ENCODE measurements around the gene TAOK1.

The TAOK1 gene

GRCh38 chr17:29593591-29594518, 203.7 kb downstream of the TAOK1 start (continued):
- TF ChIP-seq ZNF404 (tag by site-specific recombination; IDR thresholded peaks at IDR 0.05) = no peak
- TF ChIP-seq ZNF140 (tag by site-specific recombination; IDR thresholded peaks at IDR 0.05) = no peak
- peak; percentile 77 for TF ChIP-seq IKZF3 (tag by site-specific recombination; IDR thresholded peaks at IDR 0.05)
- peak; percentile 58 for TF ChIP-seq GLIS2 (tag by site-specific recombination; IDR thresholded peaks at IDR 0.05)
- TF ChIP-seq PRDM6 (tag by site-specific recombination; IDR thresholded peaks at IDR 0.05) = no peak
- TF ChIP-seq SP3 (tag by site-specific recombination; IDR thresholded peaks at IDR 0.05) = peak; percentile 75
- TF ChIP-seq REPIN1 (tag by site-specific recombination; IDR thresholded peaks at IDR 0.05; ENCODE audit: low read depth) = no peak
- no peak for TF ChIP-seq ZNF266 (tag by site-specific recombination; IDR thresholded peaks at IDR 0.05; ENCODE audit: low read depth)
- TF ChIP-seq HIC1 (tag by site-specific recombination; IDR thresholded peaks at IDR 0.05) = no peak
- no peak for TF ChIP-seq ZNF549 (tag by site-specific recombination; IDR thresholded peaks at IDR 0.05)
- TF ChIP-seq ZNF514 (tag by site-specific recombination; IDR thresholded peaks at IDR 0.05) = no peak
- TF ChIP-seq ZNF621 (tag by site-specific recombination; IDR thresholded peaks at IDR 0.05) = no peak
- peak; percentile 61 for TF ChIP-seq WT1 (tag by site-specific recombination; IDR thresholded peaks at IDR 0.05)
- no peak for TF ChIP-seq ZNF660 (tag by site-specific recombination; IDR thresholded peaks at IDR 0.05)
- no peak for TF ChIP-seq ZNF488 (tag by site-specific recombination; IDR thresholded peaks at IDR 0.05)
- 0 out of 2 replicates have a peak, but pooled peaks have one; percentile 12 for TF ChIP-seq PRDM10 (tag by site-specific recombination; IDR thresholded peaks at IDR 0.05)
- TF ChIP-seq ZNF366 (tag by site-specific recombination; conservative IDR thresholded peaks at IDR 0.05) = no peak
- no peak for TF ChIP-seq SP7 (tag by site-specific recombination; IDR thresholded peaks at IDR 0.05)
- TF ChIP-seq ZSCAN16 (tag by site-specific recombination; IDR thresholded peaks at IDR 0.05) = no peak
- TF ChIP-seq SP2 (tag by site-specific recombination; IDR thresholded peaks at IDR 0.05) = peak; percentile 57
- no peak; the same call in 1 of the 2 replicates for TF ChIP-seq ZNF654 (tag by site-specific recombination; IDR thresholded peaks at IDR 0.05; ENCODE audit: low read depth)
- TF ChIP-seq ZNF701 (tag by site-specific recombination; IDR thresholded peaks at IDR 0.05) = no peak
- no peak for TF ChIP-seq ZNF596 (tag by site-specific recombination; IDR thresholded peaks at IDR 0.05)
- TF ChIP-seq BCL6B (tag by site-specific recombination; IDR thresholded peaks at IDR 0.05) = no peak
- TF ChIP-seq KLF17 (tag by site-specific recombination; IDR thresholded peaks at IDR 0.05) = peak; percentile 88; the same call in 1 of the 2 replicates
- TF ChIP-seq ZFP3 (tag by site-specific recombination; IDR thresholded peaks at IDR 0.05; ENCODE audit: low read depth) = no peak
- TF ChIP-seq MZF1 (tag by site-specific recombination; IDR thresholded peaks at IDR 0.05; ENCODE audit: borderline replicate concordance) = no peak
- TF ChIP-seq ZNF362 (tag by site-specific recombination; IDR thresholded peaks at IDR 0.05) = no peak

Data from HEK293 (cell line).